Measurements from ENCODE around the gene METTL17.

METTL17 gene

GRCh38 chr14:21011136-21011535 lies 21.4 kb downstream of the METTL17 start:
- no peak for TF ChIP-seq ZNF274 (IDR thresholded peaks at IDR 0.05; ENCODE audit: low read depth, low read length)
- no peak overlapping the region for H3K4me3 ChIP-seq (ENCODE audit: low read length)

DNA sequence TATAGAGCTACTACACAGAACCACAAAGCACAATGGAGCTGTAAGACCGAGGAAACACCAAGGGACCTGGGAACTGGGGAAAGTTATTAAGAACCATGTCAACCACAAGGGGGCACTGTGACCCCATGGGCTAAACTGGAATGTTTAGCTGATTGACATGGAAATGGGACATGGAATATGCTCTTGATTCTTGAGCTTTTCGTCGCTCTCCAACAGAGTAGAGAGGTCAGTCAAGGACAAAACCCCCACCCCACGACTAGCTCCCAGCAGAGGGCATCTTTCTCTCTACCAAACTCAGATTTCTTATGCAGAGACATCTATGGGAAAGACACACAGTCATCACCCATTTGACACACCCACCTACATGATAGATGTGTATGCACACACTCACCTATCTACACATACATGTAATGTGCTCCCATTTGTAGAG lies 25.0 kb downstream of the METTL17 start:
- no peak for TF ChIP-seq ZNF274 (IDR thresholded peaks at IDR 0.05; ENCODE audit: low read depth, low read length)
- no peak overlapping the region for H3K4me3 ChIP-seq (ENCODE audit: low read length)

DNA sequence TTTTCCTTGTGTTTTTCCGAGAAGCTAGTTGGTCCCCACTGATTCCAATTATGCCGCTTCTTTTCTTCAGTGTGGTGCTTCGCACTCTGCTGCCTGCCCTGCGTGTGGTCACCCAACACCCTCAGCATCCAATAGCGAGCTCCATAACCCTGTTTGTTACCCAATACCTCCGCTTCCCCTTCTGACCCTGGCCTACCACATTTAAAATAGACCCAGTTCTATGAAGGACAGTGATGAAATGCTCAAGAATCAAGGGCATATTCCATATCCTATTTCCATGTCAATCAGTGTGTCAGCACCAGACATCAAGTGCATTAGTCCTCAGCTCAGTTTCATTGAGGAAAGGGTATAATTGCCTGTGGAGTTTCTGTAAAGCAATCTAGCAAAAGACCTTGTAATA lies 25.5 kb downstream of the METTL17 start:
- no peak overlapping the region for H3K4me3 ChIP-seq (ENCODE audit: low read length)
- no peak for TF ChIP-seq ZNF274 (IDR thresholded peaks at IDR 0.05; ENCODE audit: low read depth, low read length)

DNA sequence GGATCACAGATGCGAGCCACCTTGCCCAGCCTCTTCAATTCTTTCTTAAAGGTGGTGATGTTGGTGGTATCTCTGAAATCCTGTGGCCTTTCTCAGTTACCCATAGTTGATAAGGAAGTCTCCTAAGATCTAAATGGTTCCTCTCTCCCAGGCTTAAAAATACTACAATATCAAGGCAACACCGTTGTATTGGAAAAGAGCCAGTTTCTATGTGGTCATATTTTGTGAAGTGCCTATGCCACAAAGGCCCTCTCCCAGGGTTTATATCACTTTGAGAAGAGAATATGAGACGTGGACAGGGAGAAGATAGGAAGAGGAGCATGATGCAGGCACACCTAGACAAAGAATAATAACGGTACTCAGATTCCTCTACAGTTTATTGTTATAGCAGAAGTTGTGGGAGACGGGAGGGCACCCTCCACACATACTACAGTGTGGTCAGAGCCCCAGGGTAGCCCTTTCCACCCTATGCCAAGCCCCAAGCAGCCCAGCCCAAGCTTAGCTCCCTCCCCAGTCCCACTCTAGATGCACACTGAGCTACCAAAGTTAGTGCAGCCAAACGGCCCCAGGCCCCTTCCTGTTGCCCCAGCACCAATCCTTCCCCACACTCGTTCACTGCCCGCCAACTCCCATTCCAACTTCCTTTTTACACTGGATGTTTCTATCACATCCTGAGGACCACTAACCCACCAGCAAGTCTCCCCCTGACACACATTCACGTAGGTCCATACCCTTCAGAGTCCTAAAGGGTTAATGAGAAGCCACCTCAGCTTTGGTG lies 26.8 kb downstream of the METTL17 start:
- H3K4me3 ChIP-seq (ENCODE audit: low read length) = no peak overlapping the region
- no peak for TF ChIP-seq ZNF274 (IDR thresholded peaks at IDR 0.05; ENCODE audit: low read depth, low read length)

DNA sequence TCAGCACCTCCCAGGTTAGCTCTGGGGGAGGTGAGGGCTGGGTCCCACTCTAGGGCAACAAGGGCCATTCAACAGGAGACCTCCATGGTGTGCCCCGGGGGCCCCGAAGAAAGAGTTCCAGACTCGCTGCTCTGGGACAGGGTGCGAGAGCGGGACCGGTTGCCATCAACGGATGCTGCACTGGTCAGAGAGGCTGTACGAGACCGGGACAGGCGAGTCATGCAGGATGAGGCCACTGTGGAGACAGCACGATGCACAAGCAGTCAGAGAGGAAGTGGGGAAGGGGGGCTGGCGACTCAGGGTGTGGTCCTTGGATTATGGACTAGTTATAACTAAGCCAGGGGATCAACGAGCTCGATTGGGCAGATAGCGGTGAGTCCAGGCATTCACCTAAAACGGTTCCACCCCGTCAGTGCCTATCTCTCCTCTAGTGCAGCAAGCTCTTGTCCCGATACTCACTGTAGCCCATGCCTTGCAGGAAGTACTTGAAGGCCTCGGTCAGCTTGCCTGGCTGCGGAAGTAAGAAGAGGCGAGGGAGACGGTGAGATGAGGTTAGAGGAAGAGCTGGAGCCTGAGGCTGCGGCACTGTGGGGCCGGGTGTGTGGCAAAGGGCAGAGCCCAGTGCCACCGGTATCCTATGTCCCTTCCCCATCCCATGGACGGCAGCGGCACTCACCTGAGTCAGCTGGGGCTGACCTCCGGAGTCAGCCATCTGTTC lies 27.9 kb downstream of the METTL17 start:
- no peak for TF ChIP-seq ZNF274 (IDR thresholded peaks at IDR 0.05; ENCODE audit: low read depth, low read length)

GRCh38 chr14:21018286-21018685 lies 28.5 kb downstream of the METTL17 start:
- TF ChIP-seq ZNF274 (IDR thresholded peaks at IDR 0.05; ENCODE audit: low read depth, low read length) = no peak
- no peak overlapping the region for H3K4me3 ChIP-seq (ENCODE audit: low read length)

More for the DNA sequence above, 27.9 kb downstream of the METTL17 start:
- H3K4me3 ChIP-seq (ENCODE audit: low read length) = no peak overlapping the region

DNA sequence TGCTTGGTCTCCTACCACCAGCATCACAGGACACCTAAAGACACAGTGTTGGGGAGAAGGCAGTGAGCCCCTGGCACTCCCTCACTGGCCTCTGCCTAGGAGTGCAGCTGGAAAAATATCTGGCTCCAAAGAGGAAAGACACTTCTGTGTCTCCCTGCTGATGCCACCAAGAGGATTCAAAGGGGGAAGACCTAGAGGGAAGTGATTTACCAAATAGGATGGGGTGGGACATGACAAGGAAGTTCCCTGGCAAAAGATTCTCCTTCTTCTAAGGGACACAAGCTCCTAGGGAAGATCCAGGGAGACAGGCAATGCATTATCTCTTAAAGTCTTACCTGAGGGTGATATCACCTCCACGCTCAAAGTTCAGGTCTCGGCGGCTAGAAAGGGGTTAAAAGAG lies 29.0 kb downstream of the METTL17 start:
- no peak for TF ChIP-seq ZNF274 (IDR thresholded peaks at IDR 0.05; ENCODE audit: low read depth, low read length)
- H3K4me3 ChIP-seq (ENCODE audit: low read length) = no peak overlapping the region

DNA sequence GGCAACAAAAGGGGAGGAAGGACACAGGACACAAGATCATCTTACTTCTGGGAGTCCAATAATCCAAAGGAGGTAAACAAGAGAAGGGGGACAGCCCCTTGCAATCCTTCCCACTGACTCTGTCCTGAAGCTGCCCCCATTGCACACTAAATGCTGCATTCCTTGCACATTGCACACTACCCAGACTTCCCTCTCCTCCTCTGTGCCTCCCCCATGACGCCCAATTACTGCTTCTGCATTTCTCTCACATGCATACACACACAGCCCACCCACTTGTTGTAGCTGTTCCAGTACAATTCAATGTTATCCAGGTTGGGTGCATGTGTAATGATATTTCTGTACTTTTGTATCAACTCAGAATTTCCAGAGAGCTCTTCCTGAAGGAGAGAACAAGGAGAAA lies 29.6 kb downstream of the METTL17 start:
- no peak for TF ChIP-seq ZNF274 (IDR thresholded peaks at IDR 0.05; ENCODE audit: low read depth, low read length)

GRCh38 chr14:21020977-21021545 lies 31.3 kb downstream of the METTL17 start:
- no peak for TF ChIP-seq ZNF274 (IDR thresholded peaks at IDR 0.05; ENCODE audit: low read depth, low read length)
- no peak overlapping the region for H3K4me3 ChIP-seq (ENCODE audit: low read length)

More for the DNA sequence above, 29.6 kb downstream of the METTL17 start:
- H3K4me3 ChIP-seq (ENCODE audit: low read length) = no peak overlapping the region

DNA sequence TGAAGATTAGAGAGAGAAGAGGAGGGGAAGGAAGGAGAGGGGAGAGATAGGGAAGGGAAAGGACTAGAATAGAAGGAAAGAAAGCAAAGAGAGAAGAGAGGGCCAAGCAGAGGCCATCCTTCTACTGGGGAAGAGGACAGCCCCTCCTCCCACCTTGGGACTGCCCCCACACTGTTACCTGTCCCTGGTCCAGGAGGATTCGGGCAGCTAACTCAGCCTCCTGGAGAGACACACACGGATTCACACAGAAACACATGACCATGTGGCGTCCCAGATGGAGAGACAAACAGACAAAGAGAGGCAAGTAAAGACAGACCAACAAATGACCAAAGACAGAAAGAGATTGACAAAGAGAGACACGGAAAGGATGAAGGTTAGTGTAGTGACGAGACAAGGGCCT lies 32.9 kb downstream of the METTL17 start:
- no peak for TF ChIP-seq ZNF274 (IDR thresholded peaks at IDR 0.05; ENCODE audit: low read depth, low read length)
- H3K4me3 ChIP-seq (ENCODE audit: low read length) = no peak overlapping the region

DNA sequence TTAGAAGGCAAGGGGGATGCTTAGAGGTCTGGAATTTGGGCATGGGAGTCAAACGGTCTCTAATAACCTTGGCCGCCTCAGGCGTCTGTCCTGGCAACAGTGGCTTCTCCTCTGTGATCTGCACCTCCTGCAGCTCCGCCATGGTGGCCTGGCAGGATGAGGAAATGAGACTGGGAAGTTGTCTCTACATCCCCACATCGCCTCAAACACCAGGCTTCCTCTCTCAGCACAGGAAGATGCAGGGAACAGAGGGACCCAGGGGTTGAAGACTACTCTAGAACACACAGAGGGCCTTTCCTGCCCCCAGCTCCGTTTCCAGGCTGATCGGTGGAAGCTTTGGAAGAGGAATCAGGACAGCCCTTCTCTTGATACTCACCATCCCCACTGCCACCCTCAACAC lies 33.4 kb downstream of the METTL17 start:
- no peak overlapping the region for H3K4me3 ChIP-seq (ENCODE audit: low read length)
- no peak for TF ChIP-seq ZNF274 (IDR thresholded peaks at IDR 0.05; ENCODE audit: low read depth, low read length)

DNA sequence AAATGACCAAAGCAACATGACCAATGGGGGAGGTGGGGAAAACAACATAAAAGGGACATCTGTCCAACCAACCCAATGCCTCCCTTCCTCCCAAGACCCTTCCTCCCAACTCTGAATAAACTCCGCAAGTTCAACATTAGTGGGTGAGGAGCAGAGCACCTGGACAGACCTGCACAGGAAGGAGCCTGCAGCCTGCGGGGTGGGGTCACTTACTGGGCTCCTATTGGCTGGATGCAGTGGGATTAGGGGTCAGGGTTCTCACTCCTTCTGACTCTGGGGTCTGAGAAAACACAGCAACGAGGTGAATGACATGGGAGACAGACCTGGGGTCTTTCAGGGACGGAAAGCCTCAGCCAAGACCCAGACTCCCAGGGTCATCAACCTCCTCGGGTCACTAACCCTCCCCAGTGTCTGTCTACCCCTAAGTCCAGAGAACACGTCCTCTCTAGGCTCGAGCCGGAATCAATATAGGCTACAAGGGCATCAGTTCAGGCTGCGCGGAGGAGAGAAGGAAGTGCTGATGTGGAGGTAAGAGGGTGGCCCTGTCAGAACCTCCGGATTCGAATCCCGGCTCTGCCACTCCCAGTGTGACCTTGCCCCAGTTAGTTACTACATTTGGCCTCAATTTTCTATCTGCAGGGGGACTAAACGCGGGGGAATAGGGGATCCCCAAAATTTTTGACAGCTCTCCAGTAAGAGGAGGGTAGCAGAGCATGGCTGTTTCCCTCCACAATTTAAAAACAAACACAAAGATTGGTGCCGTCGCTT lies 34.2 kb downstream of the METTL17 start:
- H3K4me3 ChIP-seq (ENCODE audit: low read length) = no peak overlapping the region
- TF ChIP-seq ZNF274 (IDR thresholded peaks at IDR 0.05; ENCODE audit: low read depth, low read length) = no peak

GRCh38 chr14:21024585-21025370 lies 35.0 kb downstream of the METTL17 start, which contains the start of gene NDRG2:
Gene NDRG2 (minus strand): TSS chr14:21025061. CDS start chr14:21023315, 1,746 bp downstream.
- peak within 1 kb of the TSS; percentile 29; the same call in 1 of the 2 replicates for H3K4me3 ChIP-seq (ENCODE audit: low read length)
- TF ChIP-seq ZNF274 (IDR thresholded peaks at IDR 0.05; ENCODE audit: low read depth, low read length) = no peak

All from GM08714 (cell line).